Measurements from ENCODE around the gene RPP30. TPM values are rescaled to one million over a fixed set of nuclear protein-coding genes. Genes with fewer than 3 reads are reported as not detected.
"Not testable (repeated sequence)": the region's sequence is repeated elsewhere in the genome, so short reads cannot be mapped to it uniquely, and the experiment has no call there.

Gene RPP30
- total RNA-seq, 1 experiment from 2014 or later: 78.7 TPM

DNA sequence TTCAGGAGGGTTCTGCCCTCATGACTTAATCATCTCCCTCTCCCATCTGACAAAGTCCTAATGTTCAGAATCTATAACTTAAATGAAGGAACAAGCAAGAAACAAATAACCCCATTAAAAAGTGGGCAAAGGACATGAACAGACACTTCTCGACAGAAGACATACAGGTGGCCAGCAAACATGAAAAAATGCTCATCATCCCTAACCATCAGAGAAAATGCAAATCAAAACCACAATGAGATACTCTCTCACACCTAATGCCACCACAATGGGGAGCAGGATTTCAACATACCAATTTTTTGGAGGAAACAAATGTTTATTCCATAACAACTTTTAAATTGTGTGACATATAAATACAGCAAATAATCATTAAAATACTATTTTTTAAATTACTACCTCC is 11.0 kb upstream of the RPP30 start:
- no peak for DNase-seq
- Histone ChIP-seq H3K4me3 (no peak overlapping the region), H3K36me3 (no peaks in the 10 kb centered on the region), H3K9me3 (no peaks in the 10 kb centered on the region), H3K27me3 (peaks cover 6% of the 10 kb centered on the region; the same call in 1 of the 2 replicates)

DNA sequence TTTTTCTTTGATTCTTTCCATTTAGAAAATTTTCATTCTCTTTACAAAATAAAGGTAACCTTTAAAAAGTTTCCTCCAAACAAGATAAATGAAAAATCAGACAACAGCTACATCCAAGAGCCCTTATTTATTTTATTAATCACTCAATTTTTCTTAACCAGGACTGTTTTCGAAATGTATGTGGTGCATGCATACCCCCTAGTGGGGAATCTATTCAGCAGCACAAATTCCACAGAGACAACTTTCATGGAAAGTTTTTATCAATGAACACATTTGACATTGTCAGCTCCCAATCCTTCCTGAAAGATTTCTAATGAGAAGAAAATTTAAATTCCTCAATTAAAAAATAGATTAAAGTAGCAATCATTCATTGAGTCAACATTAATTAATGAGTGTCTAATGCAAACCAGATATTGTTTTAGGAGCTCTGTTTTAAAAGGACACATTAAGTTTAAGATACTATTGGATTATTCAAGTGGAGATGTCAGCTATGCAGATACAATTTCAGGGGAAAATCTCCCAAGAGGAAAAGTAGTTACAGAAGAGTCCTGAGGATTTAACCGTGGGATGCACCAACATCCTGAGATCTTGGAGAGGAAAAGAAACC is 8.8 kb upstream of the RPP30 start:
- no peaks in the 10 kb centered on the region for H3K36me3 ChIP-seq

DNA sequence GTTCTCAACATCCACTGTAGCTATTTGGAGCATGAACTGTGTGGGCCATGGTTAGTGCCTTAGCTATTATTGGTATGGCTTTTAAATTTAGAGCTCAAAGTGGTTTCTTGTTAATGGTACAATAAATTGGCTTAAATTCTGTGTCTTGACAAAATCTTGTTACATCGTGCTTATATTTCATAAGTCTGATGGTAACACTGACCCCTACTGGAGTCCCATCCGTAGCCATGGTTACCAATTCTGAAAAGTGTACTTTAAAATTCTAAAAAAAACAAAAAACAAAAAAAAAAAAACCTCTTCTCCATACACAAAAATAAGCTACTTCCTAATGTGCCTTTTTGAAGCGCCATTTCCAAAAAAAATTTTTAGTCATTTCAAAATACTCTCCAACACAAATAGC is 6.4 kb upstream of the RPP30 start:
- H3K9me3 ChIP-seq: peaks cover 6% of the 10 kb centered on the region
- DNase-seq: no peak
- peaks cover 6% of the 10 kb centered on the region; the same call in 1 of the 2 replicates for H3K27me3 ChIP-seq
- H3K36me3 ChIP-seq: no peaks in the 10 kb centered on the region
- H3K4me3 ChIP-seq: no peak overlapping the region

More for the DNA sequence above, 8.8 kb upstream of the RPP30 start:
- H3K4me3 ChIP-seq: no peak overlapping the region
- no peak for DNase-seq
- H3K27me3 ChIP-seq: peaks cover 6% of the 10 kb centered on the region; the same call in 1 of the 2 replicates
- no peaks in the 10 kb centered on the region for H3K9me3 ChIP-seq

DNA sequence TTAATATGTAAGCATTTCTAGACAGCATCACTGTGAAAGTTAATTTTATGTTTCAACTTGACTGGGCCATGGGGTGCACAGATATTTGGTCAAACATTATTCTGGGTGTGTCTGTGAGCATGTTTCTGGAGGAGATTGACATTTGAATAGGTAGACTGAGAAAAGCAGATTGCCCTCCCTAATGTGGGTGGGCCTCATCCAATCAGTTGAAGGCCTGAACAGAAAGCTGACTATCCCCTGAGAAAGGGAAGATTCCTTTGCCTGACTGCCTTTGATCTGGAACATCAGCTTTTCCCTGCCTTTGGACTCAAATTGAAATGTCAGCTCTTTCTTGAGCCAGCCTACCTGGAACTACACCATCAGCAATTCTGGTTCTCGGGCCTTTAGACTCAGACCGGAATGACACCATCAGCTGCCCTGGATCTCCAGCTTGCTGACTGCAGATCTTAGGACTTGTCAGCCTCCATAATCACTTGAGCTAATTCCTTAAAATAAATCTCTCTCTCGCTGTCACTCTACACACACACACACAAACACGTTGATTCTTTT is 5.7 kb upstream of the RPP30 start:
- Histone ChIP-seq H3K9me3 (peaks cover 6% of the 10 kb centered on the region), H3K27me3 (peaks cover 6% of the 10 kb centered on the region; the same call in 1 of the 2 replicates), H3K4me3 (no peak overlapping the region), H3K36me3 (no peaks in the 10 kb centered on the region)
- no peak for DNase-seq

DNA sequence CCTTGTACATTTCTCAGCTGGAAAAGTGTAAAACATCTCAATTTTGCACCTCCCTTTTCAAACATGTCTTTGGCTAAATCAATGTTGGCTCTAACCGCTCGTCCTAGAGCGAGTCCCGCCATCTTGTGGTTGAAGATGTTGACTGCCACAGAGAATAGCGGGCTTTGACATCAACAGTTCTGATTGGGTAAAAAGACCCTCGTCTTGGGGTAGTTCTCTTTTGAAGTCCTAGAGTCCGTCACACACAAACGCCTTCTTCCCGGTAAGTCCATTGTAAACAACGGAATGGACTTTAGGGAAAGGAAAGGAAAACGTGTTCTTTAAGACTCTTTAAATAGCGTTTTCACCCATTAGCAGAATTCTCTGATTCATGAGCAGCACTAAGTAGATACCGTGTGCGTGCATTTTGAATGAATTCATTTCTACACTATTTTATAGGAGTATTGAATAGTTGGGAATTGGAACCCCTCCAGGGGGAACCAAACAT is 452 bp upstream of the RPP30 start:
- H3K4me3 ChIP-seq: peak overlapping the region; percentile 97
- peaks cover 6% of the 10 kb centered on the region for H3K9me3 ChIP-seq
- H3K27me3 ChIP-seq: no peaks in the 10 kb centered on the region
- DNase-seq: peak; percentile 35
- peaks cover 12% of the 10 kb centered on the region for H3K36me3 ChIP-seq

DNA sequence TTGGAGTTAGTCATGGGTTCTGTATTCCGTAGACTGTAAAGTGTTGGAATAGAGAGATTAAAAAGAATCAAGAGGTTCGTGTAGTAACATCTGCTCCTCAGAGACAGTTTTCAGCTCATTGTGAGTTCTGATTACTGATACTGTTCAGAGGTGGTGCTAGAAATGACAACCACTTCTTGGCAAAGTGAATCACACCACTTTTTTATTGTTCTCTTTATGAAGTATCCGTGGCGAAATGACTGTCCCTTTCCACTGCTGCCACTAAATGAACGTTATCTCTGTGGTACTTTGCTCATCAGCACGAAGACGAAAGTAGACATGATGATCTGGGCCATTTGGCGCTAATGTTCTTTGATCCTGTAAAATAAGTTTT is 860 bp downstream of the RPP30 start:
- peak overlapping the region; percentile 97 for H3K4me3 ChIP-seq
- no peak for DNase-seq
- H3K36me3 ChIP-seq: peaks cover 19% of the 10 kb centered on the region
- H3K27me3 ChIP-seq: no peaks in the 10 kb centered on the region
- H3K9me3 ChIP-seq: peaks cover 6% of the 10 kb centered on the region

DNA sequence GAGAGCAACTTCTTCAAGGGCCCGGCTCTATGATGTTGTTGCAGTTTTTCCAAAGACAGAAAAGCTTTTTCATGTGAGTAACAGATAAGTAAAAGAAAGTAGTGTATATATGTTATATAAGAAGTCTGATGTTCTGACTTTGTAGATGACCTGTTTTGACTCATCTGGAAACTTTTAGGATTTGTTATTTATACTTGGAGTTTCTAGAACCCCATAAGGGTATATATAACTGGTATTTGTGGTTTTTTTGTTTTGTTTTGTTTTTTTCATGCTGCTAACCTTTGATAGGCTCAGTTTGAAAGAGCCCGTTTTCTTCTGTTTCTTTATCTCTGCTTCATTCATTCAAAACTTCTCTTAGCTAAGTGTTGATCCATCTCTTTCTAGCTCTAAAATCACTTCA is 7.3 kb downstream of the RPP30 start:
- peaks cover 34% of the 10 kb centered on the region for H3K36me3 ChIP-seq
- no peaks in the 10 kb centered on the region for H3K9me3 ChIP-seq
- H3K27me3 ChIP-seq: no peaks in the 10 kb centered on the region
- no peak overlapping the region for H3K4me3 ChIP-seq
- DNase-seq: no peak

DNA sequence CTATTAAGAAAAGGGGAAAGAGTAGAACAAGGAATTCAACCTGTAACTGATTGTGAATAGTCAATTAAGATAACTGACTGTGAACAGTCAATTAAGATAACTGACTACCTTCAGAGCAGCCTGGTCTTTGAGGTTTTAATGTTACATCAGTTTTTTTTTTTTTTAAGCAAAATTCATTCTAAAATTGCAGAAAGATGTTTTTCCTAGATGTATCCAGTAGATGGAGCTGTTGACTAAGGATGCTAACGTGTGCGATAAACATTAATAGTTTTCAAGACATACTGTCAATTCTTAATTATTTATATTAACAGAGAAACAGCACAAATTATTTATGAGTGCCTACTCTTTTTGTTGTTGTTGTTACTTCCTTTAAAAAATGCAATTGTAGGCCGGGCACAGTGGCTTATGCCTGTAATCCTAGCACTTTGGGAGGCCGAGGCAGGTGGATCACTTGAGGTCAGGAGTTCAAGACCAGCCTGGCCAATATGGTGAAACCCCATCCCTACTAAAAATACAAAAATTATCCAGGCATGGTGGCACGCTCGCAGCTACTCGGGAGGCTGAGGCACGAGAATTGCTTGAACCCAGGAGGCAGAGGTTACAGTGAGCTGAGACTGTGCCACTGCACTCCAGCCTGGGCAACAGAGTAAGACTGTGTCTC is 8.4 kb downstream of the RPP30 start:
- peaks cover 31% of the 10 kb centered on the region for H3K36me3 ChIP-seq
- not testable (repeated sequence) for DNase-seq, H3K9me3 ChIP-seq, H3K4me3 ChIP-seq, H3K27me3 ChIP-seq

DNA sequence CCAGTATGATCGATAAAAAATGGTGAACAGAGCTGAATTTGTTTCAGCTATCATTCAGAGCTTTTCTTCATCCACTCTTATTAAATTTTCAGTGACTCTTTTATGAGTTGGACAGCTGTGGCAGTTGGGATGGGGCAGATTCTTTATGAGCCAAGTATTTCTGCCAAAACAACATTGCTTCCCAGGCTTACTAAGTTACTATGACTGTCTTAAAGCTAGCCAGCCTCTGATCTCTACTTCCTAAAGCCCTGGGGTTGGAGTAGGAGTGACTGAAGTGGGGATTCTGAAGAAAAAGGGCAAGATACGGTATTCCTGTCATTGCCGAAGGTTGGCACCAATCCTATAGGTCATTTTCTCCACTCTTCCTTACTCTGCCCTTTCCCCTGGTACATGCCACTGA is 12.7 kb downstream of the RPP30 start:
- Histone ChIP-seq H3K27me3 (no peaks in the 10 kb centered on the region), H3K36me3 (peaks cover 50% of the 10 kb centered on the region), H3K9me3 (no peaks in the 10 kb centered on the region), H3K4me3 (no peak overlapping the region)
- DNase-seq: peak; percentile 44

DNA sequence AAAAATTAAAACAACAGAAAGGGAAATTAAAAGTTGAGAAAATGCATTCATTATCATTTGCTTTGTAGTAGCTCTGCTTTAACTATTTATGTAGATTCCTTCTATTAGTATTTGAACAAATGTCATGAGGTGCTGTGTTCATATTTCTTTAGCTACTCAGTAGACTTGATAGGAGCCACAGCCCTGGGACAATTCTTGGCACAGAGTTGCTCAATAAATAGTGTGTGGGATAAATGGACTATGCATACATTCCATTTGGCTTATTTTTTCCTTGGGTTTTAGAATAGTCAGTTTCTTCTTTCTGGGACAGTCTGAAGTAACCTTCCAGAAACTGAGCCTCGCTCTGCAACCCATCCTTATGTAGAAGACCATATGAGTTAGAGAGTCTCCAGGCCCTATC is 13.4 kb downstream of the RPP30 start:
- no peaks in the 10 kb centered on the region for H3K9me3 ChIP-seq
- no peak overlapping the region for H3K4me3 ChIP-seq
- H3K36me3 ChIP-seq: peaks cover 51% of the 10 kb centered on the region
- DNase-seq: peak; percentile 61
- no peaks in the 10 kb centered on the region for H3K27me3 ChIP-seq

DNA sequence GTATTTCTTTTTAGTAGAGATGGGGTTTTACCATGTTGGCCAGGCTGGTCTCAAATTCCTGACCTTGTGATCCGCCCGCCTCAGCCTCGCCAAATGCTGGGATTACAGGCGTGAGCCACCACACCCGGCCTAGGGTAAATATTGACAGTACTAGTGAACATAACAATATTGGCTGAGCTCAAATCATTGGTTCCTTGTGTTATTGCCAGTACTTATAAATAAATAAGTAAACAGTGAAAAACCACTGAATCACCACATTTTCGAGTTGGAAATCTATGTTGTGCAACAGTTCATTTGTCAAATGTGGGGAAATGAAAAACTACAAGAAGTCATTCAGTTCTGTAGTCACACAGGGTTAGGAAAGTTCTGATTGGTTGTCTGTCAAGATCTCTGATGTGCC is 15.8 kb downstream of the RPP30 start:
- no peaks in the 10 kb centered on the region for H3K9me3 ChIP-seq
- DNase-seq: peak; percentile 55
- no peak overlapping the region for H3K4me3 ChIP-seq
- H3K36me3 ChIP-seq: peaks cover 57% of the 10 kb centered on the region
- H3K27me3 ChIP-seq: no peaks in the 10 kb centered on the region

DNA sequence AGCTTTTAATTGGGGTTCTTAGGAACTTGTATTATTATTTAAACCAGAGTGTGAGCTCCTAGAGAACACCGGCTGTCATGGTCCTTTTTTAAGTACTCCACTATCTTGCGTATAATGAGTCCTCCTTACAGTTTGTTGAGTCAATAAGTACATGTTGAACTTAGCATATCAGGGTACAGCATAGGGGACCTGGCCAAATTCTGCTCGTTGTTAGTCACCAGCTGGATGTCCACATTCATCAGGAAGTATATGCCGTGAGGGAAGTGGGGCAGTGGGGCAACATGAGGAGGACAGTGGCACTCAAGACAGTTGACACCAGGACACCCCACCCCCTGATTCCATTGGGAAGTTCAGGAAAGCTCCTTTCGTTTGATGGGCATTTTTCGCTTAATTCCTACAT is 16.6 kb downstream of the RPP30 start:
- H3K9me3 ChIP-seq: no peaks in the 10 kb centered on the region
- H3K27me3 ChIP-seq: no peaks in the 10 kb centered on the region
- peak; percentile 7 for DNase-seq
- H3K36me3 ChIP-seq: peaks cover 60% of the 10 kb centered on the region
- H3K4me3 ChIP-seq: no peak overlapping the region

DNA sequence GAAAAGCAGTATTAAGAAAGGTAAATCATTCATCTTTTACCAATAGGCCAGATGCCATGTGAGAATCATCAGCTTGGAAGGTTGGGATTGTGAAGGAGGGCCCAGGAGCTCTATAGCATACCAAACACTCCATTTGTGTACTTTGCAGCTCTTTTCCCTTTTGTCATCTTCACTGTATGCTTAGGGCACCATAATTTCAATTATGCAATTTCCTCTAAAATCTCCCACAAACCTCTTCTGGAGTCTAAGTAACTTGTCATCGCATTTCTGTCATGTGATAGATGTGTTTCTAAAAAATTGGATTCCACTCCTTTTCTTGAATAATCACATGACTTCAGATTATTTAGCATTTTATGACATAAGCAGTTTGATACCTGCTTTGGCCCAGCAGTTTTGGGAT is 17.9 kb downstream of the RPP30 start:
- no peak overlapping the region for H3K4me3 ChIP-seq
- no peak for DNase-seq
- H3K9me3 ChIP-seq: no peaks in the 10 kb centered on the region
- no peaks in the 10 kb centered on the region for H3K27me3 ChIP-seq
- H3K36me3 ChIP-seq: peaks cover 66% of the 10 kb centered on the region

DNA sequence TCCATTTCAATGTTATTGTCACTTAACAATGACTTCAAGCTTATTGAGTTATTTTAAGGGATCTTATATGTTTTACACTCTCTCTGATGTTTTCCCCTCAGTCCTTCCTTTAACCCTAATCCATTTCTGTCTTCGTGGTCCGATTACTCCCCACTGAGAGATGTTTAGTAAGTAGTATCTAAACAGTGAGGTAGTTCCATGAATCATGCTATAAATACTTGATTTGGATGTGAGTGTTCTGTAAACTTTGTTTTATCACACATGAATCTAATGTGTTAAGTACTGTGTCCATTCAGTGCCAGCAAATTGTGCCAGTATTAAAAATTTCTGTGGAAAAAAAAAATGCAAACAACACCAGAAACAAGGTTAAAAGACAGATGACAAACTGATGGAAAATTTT is 18.6 kb downstream of the RPP30 start:
- Histone ChIP-seq H3K36me3 (peaks cover 71% of the 10 kb centered on the region), H3K9me3 (no peaks in the 10 kb centered on the region), H3K27me3 (no peaks in the 10 kb centered on the region), H3K4me3 (no peak overlapping the region)
- no peak for DNase-seq

DNA sequence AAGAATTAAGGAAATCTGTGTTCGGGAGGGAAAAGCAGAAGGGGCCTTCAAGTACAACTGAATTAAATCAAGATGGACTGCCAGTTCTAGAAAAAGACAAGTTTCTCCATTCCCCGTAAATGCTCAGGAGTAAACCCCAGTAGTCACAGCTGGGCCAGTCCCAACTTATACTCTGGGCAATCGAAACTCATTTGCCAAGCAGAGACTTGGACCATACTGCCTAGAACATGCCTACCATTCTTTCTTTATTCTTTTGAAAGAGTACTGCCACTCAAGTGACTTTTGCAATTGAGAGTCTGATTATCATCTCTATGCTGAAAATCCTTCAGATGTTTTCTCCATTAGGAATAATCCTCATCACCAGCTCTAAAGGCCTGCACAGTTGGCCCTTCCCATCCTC is 21.4 kb downstream of the RPP30 start:
- no peaks in the 10 kb centered on the region for H3K27me3 ChIP-seq
- H3K9me3 ChIP-seq: no peaks in the 10 kb centered on the region
- no peak overlapping the region for H3K4me3 ChIP-seq
- H3K36me3 ChIP-seq: peaks cover 60% of the 10 kb centered on the region
- DNase-seq: no peak

DNA sequence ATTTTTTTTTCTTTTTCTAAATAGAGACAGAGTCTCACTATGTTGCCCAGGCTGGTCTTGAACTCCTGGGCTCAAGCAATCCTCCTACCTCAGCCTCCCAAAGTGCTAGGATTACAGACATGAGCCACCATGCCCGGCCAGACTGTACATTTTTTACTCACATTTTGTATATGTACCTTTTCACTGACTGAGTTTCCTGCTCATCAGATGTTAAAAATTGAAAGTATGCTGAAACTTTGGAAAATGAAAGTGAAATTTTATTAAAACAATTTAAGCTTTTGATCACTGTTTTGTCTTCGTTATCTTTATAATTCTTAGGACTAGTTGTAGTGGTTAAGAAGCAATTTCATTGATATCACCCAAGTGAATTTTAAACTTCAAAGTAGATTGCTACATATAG is 25.1 kb downstream of the RPP30 start:
- not testable (repeated sequence) for H3K9me3 ChIP-seq, H3K27me3 ChIP-seq, H3K4me3 ChIP-seq, DNase-seq
- H3K36me3 ChIP-seq: peaks cover 41% of the 10 kb centered on the region

DNA sequence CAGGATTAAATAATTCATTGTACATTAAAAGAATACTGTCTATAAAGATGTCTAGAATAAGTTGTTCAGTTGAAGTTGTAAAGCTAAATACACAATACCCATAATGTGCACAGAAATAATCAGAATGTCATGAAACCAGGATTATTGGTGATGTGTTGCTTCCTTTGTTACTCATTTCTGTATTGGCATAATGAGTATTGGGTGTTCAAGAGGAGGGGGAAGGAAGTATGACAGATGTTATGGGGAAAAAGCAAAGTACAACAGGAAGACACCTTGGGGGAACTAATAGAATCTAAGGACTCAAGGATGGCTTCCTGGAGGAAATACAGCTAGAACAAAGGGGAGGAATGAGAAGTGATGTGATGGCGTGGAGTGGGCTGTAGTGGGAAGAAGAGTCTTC is 34.2 kb downstream of the RPP30 start:
- Histone ChIP-seq H3K4me3 (no peak overlapping the region), H3K9me3 (no peaks in the 10 kb centered on the region), H3K36me3 (peaks cover 9% of the 10 kb centered on the region), H3K27me3 (no peaks in the 10 kb centered on the region)
- DNase-seq: no peak

DNA sequence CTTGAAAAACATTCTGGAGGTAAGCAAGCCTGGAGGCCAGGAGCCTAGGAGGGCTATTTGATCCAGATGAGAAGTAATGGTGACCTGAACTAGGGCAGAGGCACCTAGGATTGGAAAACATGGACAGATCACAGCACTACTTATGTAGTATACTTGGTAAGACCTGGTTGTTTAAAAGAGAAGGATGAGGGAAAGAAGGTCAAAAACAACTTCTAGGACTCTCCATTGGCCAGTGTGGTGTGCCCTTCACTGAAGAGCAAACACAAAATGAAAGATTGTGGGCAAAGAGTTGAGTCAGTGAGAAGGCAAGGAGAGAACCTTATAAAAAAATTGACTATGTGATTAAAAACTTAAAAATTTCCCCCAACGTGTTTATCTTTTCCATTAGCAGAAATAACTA is 34.8 kb downstream of the RPP30 start:
- Histone ChIP-seq H3K27me3 (no peaks in the 10 kb centered on the region), H3K4me3 (no peak overlapping the region), H3K9me3 (no peaks in the 10 kb centered on the region), H3K36me3 (peaks cover 9% of the 10 kb centered on the region)
- DNase-seq: no peak
